Stimulated activated CD8-positive, alpha-beta memory T cell treated with anti-CD3 and anti-CD28 coated beads, Interleukin-12 subunit alpha, Interleukin-12 subunit beta, amount 100 ng/mL, for 24 hours (primary cell): ENCODE data around the gene PRDM5.

ENCODE experiments used
- DNase-seq: peaks from one replicate; pipeline ENCODE4 v3.0.0-alpha.2; 2020; ENCODE audit errors: extremely low read depth

PRDM5 gene

DNA sequence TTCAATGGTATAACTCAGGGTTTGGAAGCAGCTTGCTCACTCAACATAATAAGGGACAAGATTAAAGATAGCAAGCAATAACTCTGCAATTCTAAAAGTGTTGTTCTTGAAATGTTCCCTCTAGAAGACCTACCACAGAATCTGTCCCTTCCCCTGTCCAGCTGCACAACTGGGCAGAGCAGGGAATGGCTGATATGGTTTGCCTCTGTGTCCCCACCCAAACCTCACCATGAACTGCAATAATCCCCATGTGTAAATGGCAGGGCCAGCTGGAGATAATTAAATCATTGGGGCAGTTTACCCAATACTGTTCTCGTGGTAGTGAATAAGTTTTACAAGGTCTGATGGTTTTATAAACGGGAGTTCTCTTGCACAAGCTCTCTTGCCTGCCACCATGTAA is 19.1 kb downstream of the PRDM5 start:
- no peak for DNase-seq

DNA sequence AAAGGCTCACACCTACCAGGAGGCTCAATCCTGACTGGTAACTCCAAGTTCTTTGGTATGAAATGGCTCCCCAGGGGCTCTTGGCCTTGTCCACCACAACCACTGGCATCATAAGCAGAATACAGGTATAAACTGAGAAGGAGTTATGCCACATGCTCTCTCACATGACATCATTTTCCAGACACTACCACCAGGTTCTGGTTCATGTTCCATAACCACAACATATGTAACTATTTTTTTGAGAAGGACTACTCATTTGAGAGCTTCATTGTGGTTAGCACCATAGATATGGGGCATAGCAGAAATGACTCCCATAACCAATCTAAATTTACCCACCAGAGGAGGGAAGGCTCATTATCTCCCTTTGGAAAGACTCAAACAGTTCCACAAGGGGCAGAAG is 19.6 kb downstream of the PRDM5 start:
- no peak for DNase-seq

DNA sequence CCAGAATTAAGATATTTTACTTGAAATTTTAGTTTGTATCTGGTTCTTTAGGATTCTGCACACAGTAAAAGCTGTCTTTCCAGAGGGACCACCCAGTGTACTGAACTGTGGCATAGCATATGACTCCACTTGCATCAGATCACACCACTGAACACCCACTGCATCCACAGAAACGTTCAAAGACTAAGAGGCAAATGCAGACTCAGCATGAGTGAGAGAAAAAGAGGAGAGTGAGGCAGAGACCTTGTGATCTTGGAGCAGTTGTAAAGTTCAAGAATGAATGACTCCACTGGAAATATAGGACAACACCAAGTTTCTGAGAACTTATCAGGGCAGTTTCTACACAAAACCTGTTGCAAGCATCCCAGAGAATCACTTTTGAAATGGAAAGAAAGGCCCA is 20.8 kb downstream of the PRDM5 start:
- DNase-seq: no peak

DNA sequence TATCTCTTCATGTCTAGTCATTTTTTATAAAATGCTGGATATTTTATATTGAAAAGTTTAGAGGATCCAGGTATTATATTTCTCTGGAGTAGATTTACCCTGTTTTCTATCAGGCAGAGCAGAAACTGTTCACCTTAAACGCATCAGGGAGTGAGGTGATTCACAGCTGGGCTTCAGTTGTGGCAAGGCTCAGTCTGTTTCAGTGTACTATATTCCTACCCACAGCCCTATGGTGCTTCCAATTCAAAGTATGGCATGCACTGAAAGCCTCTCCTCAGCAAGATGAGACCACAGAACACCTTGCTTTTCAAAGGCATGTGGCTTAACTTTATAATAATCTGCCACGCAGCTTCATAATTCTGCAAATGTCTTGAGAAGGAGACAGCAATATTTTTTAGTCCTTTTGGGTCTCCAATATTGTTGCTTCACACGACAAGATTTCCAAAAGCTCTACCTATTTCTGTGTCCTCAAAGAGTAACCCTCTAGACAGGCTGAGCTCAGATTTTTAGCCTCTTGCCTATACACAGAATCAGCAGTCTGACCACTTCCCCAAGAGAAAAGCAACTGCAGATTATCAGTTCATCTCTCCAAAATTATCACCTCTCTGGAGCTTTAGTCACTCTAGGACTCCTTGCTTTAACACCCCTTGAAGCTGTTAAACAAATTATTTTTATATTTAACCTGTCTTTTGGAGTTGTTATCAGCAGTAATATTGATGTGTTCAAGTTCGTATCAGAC is 24.4 kb downstream of the PRDM5 start:
- no peak for DNase-seq

DNA sequence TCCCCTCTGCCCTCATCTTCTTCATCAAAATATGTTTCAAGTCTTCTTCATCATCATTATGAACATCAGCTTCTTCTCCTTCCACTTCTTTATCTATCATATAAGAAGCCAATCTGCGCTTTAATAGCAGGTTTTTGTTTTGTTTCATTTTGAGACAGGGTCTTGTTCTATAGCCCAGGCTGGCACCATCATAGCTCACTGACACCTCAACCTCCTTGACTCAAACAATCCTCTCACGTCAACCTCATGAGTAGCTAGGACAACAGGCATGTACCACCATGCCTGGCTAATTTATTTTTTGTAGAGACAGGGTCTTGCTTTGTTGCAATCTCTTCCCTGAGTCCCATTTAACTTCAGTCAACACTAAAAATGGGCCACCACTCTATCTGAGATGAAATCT is 27.0 kb downstream of the PRDM5 start:
- no peak for DNase-seq

DNA sequence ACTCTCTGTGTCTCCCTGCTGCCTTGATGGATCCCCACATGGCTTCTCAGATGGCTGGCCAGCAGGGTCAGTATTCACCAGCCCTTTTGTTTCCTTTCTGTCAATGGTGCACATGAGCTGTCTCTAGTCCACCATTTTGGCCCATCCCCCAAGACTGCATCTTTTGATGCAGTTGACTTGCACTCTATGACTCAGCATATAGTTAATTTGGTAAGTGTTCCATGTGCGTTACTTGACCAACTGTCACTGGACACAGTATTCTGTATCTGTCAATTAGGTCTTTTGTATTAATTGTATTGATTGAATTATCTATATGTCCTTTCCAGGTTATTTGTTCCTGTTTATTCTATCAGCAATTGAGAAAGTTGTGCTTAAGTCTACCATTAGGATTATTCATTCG is 29.2 kb downstream of the PRDM5 start:
- DNase-seq: no peak

DNA sequence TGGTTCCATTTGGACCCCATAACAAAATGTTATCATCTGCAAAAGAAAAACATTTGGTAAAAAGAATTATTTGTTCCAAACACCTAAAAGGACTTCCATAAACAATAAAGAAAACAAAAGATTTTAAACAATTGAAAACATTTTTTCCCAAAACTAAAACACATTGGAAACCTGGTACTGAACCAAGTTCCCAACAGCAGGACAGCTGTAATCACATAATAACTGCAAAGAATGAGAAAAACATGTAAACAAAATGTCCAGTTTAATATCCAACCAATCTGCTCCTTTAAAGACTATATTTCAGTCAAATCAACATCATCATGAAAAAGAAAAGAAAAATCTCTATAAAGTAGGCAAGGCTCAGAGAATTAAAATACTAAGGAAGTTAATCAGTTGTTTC is 36.3 kb downstream of the PRDM5 start:
- DNase-seq: no peak

DNA sequence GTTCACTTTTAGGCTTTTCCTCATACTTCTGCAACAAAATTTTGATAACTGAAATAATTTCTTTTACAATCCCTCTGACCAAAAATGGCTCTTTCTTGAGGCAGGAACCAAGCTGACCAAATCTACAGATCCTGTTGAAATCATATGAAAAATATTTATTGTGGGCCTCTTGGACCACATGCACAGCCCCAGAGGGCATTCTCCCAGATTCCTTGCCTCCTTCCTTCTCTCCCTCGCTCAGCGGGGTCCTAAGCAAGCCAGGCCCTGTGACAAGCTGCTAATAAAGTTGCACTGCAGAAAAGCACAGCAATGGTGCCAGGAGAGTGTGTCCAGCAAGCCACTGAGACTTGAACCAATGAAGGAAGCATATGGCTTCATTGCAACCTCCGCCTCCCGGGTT is 40.7 kb downstream of the PRDM5 start:
- DNase-seq: no peak

DNA sequence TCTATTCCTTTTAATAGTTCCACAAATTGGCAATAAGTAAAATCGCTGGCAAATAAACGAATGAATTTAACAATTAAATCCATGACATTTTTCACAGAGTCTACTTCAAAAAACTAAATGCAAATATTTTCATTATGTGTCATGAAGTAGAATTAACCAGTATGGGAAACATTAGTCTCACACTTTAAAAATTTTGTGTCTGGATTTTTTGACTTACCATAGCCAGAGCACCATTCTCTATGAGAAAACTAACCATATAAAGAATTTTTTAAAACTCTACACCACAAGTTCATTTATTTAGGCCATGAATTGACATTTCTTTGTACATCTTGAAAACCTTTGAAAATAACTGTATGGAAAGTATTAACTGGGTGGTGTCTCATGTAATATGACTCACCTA is 41.2 kb downstream of the PRDM5 start:
- no peak for DNase-seq

DNA sequence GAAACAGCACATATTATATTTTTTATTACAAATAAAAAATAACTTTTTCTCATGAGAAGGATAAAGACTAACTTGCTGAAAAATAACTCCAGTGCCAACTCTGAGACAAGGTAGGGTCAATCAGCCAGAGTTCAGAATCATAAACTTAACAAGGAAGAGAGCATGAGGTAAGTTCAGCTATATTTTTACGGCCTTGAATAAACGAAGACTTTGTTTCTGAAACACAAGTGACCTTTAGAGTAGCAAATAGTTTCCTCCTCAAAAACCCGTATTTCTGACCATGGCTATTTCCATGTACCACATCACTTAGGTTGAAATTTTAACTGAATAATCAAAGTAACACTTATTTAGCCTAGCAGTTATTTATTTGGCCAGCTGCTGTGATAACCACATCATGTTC is 45.5 kb downstream of the PRDM5 start:
- no peak for DNase-seq

DNA sequence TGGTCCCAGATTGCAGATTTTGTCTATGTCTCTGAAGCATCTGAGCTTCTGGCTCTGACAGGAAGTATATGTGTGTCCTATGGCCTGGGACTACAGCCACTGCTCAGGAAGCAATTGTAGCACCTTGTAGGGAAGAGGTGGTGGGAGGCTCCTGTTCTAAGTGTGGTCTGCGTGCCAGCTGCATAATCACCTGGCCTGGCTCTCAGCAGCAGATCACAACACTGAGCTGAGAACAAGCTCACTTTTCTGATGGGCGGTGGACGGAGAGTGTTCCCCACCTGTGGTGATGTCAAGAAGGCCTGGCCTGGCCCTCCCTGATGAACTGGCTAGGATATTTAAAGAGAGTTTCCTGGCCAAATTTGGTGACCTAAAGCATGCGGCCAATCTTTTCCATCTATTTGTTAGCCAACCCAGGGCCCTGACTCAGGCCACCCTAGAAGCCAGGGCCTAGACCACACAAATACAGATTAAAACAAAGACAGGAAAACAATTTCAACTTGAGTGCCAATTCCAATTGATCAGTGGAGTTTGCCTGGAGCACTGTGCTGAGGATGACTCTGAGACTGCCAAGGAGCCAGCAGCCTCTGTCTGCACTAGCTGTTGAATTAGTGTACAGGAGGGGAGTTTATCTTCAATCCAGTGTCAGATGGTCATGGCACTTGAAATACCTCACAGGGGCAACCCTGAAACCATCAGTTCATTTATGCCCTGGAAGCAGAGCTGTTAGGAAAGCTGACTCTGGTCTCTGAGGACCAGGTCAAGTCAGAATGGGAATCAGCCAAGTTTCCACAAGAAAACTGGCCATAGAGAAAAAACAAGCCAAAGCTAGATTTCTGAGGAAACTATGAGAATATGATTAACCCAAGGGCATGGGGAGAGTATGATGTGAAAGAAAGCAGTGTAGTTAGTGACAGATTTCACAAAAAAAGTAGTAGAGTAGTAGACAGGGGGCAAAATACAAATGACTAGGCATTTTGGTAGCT is 47.4 kb downstream of the PRDM5 start:
- no peak for DNase-seq

DNA sequence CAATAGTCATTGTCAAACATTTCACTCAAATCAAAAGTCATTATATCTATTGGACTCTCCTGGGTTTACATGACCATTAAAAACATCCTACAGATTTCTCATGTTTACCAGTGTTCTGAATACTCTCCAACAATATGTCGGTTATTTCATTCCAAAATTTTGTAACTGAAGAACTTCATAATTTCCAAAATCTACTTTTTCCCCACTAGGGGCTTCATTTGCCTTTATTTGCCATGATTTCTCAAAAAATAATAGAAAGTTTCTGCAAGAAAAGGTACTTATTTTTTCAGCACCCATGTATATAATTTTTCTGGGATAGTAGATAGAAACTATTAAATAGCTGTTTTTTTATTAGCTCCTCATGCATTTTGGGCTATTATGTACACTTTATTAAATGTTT is 49.0 kb downstream of the PRDM5 start:
- no peak for DNase-seq

DNA sequence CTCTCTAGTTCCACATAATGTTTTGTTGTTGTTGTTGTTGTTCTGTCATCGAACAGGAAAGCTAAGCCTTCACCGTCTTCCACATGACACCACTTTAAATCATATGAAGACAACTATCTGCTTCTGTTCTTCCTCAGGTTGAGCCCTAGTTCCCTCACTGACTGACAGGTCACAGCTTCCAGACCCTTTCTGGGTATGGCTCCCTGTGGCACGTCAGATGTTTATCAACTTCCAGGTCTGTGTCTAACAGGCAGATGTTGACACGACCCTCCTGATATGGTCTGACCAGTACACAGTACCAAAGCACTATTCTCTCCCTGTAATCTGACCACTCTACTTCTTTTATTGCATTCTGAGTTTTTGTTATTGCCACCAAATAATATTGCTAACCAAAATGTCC is 51.4 kb downstream of the PRDM5 start:
- DNase-seq: no peak

DNA sequence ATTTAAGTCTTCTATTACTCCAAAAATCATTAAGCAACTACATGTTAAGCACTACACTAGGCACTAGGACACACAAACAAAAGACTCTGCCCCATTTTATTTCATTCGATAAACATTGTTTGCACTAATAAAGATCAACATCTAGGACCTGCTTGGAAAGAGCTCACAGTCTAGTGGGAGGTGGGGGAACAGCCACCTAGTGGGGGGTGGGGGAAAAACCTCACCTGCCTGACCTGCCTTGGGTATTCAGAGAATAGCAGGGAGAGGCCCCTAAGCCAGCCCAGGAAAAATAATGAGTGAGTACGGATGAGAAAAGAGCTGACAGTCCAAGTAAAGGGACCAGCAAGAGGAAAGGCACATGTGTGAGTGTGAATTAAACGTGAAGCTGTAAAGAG is 52.2 kb downstream of the PRDM5 start:
- DNase-seq: no peak

DNA sequence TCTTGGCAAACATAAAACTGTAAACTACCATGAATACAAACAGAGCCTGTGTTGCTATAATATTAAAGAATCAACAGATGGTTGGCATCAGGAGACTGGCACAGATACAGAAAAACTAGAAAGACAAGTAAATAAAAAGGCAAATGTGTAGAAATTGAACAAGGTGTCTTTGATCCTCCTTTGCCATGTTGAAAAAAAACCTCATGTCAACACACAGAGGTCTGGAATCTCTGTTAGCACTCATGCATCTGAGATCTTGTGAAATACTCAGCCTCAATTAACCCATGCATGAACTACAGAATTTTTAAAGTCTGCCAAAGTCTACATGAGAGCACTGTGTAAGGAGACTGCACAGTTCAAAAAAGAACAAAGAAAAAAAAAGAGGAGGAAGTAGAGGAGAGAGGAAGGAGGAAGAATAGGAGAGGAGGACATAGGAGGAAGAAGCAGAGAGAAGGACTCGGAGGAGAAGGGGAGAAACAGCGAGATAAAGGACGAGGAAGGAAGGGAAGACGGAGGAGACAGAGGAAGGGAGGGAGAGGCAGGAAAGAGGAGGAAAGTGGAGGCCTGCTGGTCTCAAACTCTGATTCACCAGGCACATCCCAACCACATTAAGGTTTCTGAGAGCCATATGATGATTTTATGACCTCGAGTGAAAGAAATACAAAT is 52.8 kb downstream of the PRDM5 start:
- DNase-seq: no peak

DNA sequence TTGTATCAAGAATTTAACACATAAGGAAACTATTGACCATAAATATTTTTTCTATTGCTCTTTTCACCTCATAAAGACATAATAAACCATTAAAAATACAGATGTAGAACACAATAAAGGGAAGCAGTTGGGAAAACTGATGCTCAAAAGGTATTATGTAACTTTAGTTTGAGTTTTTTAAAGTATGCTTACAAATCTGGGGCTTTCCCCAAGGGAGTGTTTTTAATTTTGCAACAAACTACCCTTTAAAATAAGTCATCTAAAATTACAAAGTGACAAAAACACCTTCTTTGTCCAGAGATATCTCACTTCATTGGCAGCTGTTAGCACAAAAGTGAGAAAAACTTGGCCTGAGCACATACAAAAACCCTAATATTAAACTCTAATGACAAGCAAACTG is 55.0 kb downstream of the PRDM5 start:
- DNase-seq: no peak

DNA sequence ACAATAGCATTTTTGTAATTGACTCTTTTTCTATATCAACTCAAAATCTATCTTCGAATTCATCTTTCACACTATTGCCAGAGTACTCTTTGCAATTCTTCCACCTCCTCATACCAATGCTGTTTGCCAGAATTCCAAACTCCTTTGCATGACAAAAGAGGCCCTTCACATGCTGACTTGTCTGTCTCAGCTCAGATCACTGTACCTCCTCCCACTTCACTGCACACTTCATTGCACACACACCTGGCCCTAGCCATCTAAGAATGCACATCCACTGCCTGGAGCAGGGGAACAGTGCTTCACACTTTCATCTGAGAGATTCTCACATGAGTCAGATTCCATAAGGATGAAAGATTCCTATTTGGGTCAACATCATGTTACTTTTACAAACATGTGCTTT is 56.5 kb downstream of the PRDM5 start:
- DNase-seq: no peak

DNA sequence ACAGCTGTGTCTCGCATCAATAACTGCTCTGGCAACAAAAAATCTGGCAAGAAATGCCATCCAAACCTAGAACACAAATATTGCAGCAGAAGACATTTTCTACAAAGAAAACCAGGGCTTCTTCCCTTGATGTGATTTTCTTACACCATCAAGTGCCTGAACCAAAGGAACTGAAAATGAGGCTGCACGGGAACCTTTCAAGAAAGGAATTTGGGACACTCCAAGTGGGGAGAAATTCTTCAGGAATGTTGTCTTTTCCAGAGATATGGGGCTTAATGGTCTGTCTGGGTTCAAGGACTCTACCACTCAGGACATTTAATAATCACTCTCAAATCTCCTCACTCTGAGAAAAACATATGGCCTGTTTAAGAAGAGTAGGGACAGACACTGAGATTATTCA is 57.6 kb downstream of the PRDM5 start:
- no peak for DNase-seq

DNA sequence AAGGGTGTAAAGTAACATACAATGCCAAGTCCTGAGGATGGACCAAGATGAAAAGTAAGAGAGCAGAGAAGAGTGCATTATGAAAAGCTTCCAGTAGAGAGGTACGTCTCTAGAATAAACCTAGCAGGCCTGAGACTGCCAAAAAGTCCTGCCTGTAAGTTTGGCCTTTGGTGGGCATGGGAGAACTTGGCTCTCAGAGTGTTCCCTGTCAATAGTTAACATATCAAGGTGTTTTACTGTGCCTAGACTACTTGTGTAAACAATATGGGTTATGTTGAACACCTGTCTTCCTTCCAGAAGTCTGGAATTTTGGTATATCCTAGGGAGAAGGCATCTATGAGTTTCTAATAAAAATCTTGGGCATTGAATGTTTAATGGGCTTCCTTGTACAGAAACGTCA is 60.1 kb downstream of the PRDM5 start:
- no peak for DNase-seq

DNA sequence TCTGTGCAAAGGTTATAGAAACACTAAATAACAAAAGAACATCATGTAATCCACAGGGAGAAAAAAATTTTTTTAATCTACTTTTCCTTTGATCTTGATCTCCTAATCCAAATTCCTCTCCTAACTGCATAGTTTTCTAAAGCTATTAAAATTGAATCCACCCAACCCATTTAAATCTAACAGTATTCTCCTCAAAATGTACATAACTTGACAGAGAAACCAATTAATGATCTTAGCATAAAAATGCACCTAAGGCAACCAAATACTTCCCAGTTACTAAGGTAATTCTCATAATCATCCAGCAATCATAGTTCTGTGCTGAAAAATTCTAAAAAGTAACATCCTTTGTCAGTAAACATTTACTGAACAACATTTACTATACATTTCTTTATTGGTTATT is 60.7 kb downstream of the PRDM5 start:
- DNase-seq: no peak

DNA sequence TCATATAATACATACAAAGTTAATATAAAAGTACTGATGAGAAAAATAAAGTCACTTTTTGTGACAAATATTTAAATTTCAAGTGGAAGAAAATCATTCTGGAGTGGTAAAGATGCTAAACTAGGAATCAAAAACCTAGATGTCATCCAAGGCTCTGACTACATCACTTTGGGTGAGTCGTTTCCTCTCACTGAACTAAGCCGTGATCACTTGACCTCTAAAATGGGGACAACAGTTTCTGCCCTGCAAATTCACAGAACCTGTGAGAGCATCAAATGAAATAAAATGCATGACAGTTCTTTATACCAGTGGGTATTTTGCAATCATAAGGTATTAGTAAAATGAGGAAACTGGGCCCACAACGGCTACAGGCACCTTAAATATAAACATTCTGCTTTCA is 63.8 kb downstream of the PRDM5 start:
- no peak for DNase-seq

DNA sequence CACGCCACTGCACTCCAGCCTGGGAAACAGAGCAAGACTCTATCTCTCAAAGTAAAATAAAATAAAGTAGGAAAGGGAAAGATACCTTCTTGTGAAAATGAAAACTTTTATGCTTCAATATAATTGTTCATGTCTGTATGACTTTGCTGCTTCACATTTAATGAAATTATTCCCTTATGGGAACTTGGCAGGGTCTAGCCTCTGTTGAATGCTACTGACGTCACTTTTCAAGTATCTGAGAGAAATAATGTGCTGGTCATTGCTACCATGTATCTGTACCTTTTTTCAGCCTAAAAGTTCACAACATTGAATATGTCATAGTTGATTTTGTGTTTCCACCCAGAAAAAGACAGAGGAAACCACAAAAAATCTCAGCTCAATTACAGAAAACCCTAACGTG is 65.2 kb downstream of the PRDM5 start:
- DNase-seq: no peak

DNA sequence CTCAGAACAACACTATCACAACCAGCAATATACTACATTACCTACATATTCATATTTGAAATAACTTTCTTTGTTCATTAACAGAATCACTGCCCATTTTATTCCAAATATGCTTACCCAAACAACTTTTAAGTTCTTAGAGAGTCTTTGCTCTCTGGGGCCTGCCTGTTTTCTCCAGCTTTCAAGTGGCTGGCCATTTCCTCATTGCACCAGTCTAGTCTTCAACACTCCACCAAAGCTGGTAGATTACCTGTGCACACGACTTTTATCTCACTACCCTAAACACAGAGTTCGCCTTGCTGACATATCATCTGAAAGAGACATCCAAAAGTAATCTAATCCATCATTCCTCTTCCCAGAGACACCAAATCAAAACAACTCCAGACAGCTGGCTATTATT is 66.2 kb downstream of the PRDM5 start:
- no peak for DNase-seq
